ENCODE results near the gene POLDIP3. TPM values are rescaled to one million over a fixed set of nuclear protein-coding genes. Genes with fewer than 3 reads are reported as not detected.

POLDIP3 gene
- total RNA-seq, 1 experiment from 2014 or later = 51.3 TPM

- peaks cover 19% of the 10 kb centered on the region for H3K4me1 Mint-ChIP-seq (ENCODE audit: insufficient read depth, unreplicated experiment)
- no peak overlapping the region for H3K4me3 Mint-ChIP-seq (ENCODE audit: unreplicated experiment)
- no peak overlapping the region for H3K27ac Mint-ChIP-seq (ENCODE audit: low read depth, unreplicated experiment)
- H3K27me3 Mint-ChIP-seq (ENCODE audit: insufficient read depth, unreplicated experiment) = no peaks in the 10 kb centered on the region
- POLR2A ChIA-PET = interaction anchor here (1.2 kb wide), 1 partner anchor 21 kb away, joined by 8 read pairs; no protein-coding TSS in a partner anchor
- intact Hi-C loops (cut with micrococcal nuclease) = no loop called here
- H3K9me3 Mint-ChIP-seq (ENCODE audit: unreplicated experiment) = no peaks in the 10 kb centered on the region
- BruUV-seq (replicated peaks) = no TSS peak
- CTCF ChIA-PET = no interaction called here
- H3K36me3 Mint-ChIP-seq (ENCODE audit: insufficient read depth, unreplicated experiment) = peaks cover 14% of the 10 kb centered on the region
- TF ChIP-seq CTCF (IDR thresholded peaks at IDR 0.05; ENCODE audit: unreplicated experiment) = no peak
- no peak for DNase-seq (ENCODE audit: unreplicated experiment)
Observed at GRCh38 chr22:42641801-42642413, 27.2 kb upstream of the POLDIP3 start.

- no TSS peak for BruUV-seq (replicated peaks)
- Mint-ChIP-seq H3K9me3 (ENCODE audit: unreplicated experiment) (no peaks in the 10 kb centered on the region), H3K27me3 (ENCODE audit: insufficient read depth, unreplicated experiment) (no peaks in the 10 kb centered on the region), H3K4me1 (ENCODE audit: insufficient read depth, unreplicated experiment) (peaks cover 17% of the 10 kb centered on the region), H3K4me3 (ENCODE audit: unreplicated experiment) (no peak overlapping the region), H3K36me3 (ENCODE audit: insufficient read depth, unreplicated experiment) (peaks cover 24% of the 10 kb centered on the region), H3K27ac (ENCODE audit: low read depth, unreplicated experiment) (no peak overlapping the region)
- CTCF ChIA-PET = interaction anchor here (0.7 kb wide), 1 partner anchor 107 kb away, joined by 3 read pairs; no protein-coding TSS in a partner anchor
- POLR2A ChIA-PET = no interaction called here
- intact Hi-C loops (cut with micrococcal nuclease) = loop anchor here (5.0 kb wide), 1 partner anchor 298 kb away; no protein-coding TSS in a partner anchor
- TF ChIP-seq CTCF (IDR thresholded peaks at IDR 0.05; ENCODE audit: unreplicated experiment) = no peak
- DNase-seq (ENCODE audit: unreplicated experiment) = no peak
Observed at GRCh38 chr22:42639541-42640241, 25.0 kb upstream of the POLDIP3 start.

GRCh38 chr22:42637555-42637954, 22.9 kb upstream of the POLDIP3 start:
- Mint-ChIP-seq H3K9me3 (ENCODE audit: unreplicated experiment) (no peaks in the 10 kb centered on the region), H3K36me3 (ENCODE audit: insufficient read depth, unreplicated experiment) (peaks cover 38% of the 10 kb centered on the region), H3K27ac (ENCODE audit: low read depth, unreplicated experiment) (peak overlapping the region; percentile 99), H3K4me1 (ENCODE audit: insufficient read depth, unreplicated experiment) (peaks cover 9% of the 10 kb centered on the region), H3K4me3 (ENCODE audit: unreplicated experiment) (no peak overlapping the region), H3K27me3 (ENCODE audit: insufficient read depth, unreplicated experiment) (no peaks in the 10 kb centered on the region)
- no peak for TF ChIP-seq CTCF (IDR thresholded peaks at IDR 0.05; ENCODE audit: unreplicated experiment)
- CTCF ChIA-PET = interaction anchor here (0.6 to 1.7 kb wide), 2 partner anchors 16 to 26 kb away, joined by 4 to 6 read pairs; no protein-coding TSS in a partner anchor
- POLR2A ChIA-PET = interaction anchor here (0.9 to 4.0 kb wide), 3 partner anchors 11 to 16 kb away, joined by 3 to 56 read pairs (median 44); partner anchors contain the start of gene CYB5R3
- peak; percentile 68 for DNase-seq (ENCODE audit: unreplicated experiment)
- intact Hi-C loops (cut with micrococcal nuclease) = loop anchor here (5.0 kb wide), 1 partner anchor 300 kb away; no protein-coding TSS in a partner anchor
- BruUV-seq (replicated peaks) = no TSS peak

- no TSS peak for BruUV-seq (replicated peaks)
- H3K4me1 Mint-ChIP-seq (ENCODE audit: insufficient read depth, unreplicated experiment) = peaks cover 9% of the 10 kb centered on the region
- peaks cover 48% of the 10 kb centered on the region for H3K36me3 Mint-ChIP-seq (ENCODE audit: insufficient read depth, unreplicated experiment)
- POLR2A ChIA-PET = interaction anchor here (0.7 to 4.0 kb wide), 4 partner anchors 12 to 545 kb away, joined by 3 to 56 read pairs (median 24); partner anchors contain the start of gene CYB5R3
- H3K27ac Mint-ChIP-seq (ENCODE audit: low read depth, unreplicated experiment) = peak overlapping the region; percentile 99
- CTCF ChIA-PET = interaction anchor here (0.6 to 1.8 kb wide), 6 partner anchors 10 to 1132 kb away, joined by 3 to 6 read pairs (median 3); partner anchors contain the start of gene POLDIP3
- DNase-seq (ENCODE audit: unreplicated experiment) = no peak
- no peak for TF ChIP-seq CTCF (IDR thresholded peaks at IDR 0.05; ENCODE audit: unreplicated experiment)
- H3K9me3 Mint-ChIP-seq (ENCODE audit: unreplicated experiment) = no peaks in the 10 kb centered on the region
- no peaks in the 10 kb centered on the region for H3K27me3 Mint-ChIP-seq (ENCODE audit: insufficient read depth, unreplicated experiment)
- intact Hi-C loops (cut with micrococcal nuclease) = loop anchor here (5.0 kb wide), 1 partner anchor 301 kb away; no protein-coding TSS in a partner anchor
- H3K4me3 Mint-ChIP-seq (ENCODE audit: unreplicated experiment) = no peak overlapping the region
Observed at GRCh38 chr22:42636506-42636905, 21.8 kb upstream of the POLDIP3 start.

Measured in MCF 10A (cell line).